IMR-90 (cell line): ENCODE results near the gene MRE11. TPM values are rescaled to one million over a fixed set of nuclear protein-coding genes. Genes with fewer than 3 reads are reported as not detected.

ENCODE experiments used
- ATAC-seq: fragments of 200-7000 bp; cut with Tn5 transposase; 2 replicates; pipeline ENCODE4 v1.9.1; 2020; ENCODE audit warnings: low read depth, mild to moderate bottlenecking, moderate library complexity
- BruUV-seq: library from RNA; stranded (reverse); fragments of 400-500 nt; replicated peaks from 2 replicates; lab custom pipeline; 2021; lab: Mats Ljungman, UMichigan
- CTCF ChIA-PET: fragments of 300-600 bp; formaldehyde crosslinking; extraction: SDS; loops from one replicate; lab custom pipeline; 2021; ENCODE audit warnings: antibody characterized with exemption; lab: Yijun Ruan, JAX
- POLR2A ChIA-PET: fragments of 300-600 bp; sonication (Branson Sonifier 250); formaldehyde crosslinking; loops from one replicate; lab custom pipeline; 2022; ENCODE audit warnings: antibody characterized with exemption; ENCODE audit not compliant: unreplicated experiment; lab: Charles Lee
- DNase-seq: peaks from one replicate; pipeline ENCODE4 v3.0.0; 2013
- H2AFZ ChIP-seq: replicated peaks from 2 replicates; pipeline ENCODE3; 2013; ENCODE audit warnings: low read length, mild to moderate bottlenecking; ENCODE audit not compliant: poor library complexity
- H2AK5ac ChIP-seq: 2 replicates; pipeline ENCODE4 v1.6.1; 2013; ENCODE audit warnings: low read depth, low read length, inconsistent platforms
- H2AK9ac ChIP-seq: replicated peaks from 2 replicates; pipeline ENCODE3; 2013; ENCODE audit warnings: mild to moderate bottlenecking, low read depth, low read length, moderate library complexity; ENCODE audit not compliant: poor library complexity
- H2BK120ac ChIP-seq: 2 replicates; pipeline ENCODE4 v1.6.1; 2013; ENCODE audit warnings: low read depth, low read length, inconsistent platforms
- H2BK15ac ChIP-seq: 3 replicates; pipeline ENCODE4 v1.6.1; 2013; ENCODE audit warnings: low read depth, low read length, inconsistent platforms
- H2BK20ac ChIP-seq: 2 replicates; pipeline ENCODE4 v1.6.1; 2013; ENCODE audit warnings: low read depth, mild to moderate bottlenecking, inconsistent platforms, low read length, moderate library complexity
- H2BK5ac ChIP-seq: 2 replicates; pipeline ENCODE4 v1.6.1; 2013; ENCODE audit warnings: mild to moderate bottlenecking, low read depth, low read length, inconsistent platforms; ENCODE audit not compliant: poor library complexity, severe bottlenecking
- H3K14ac ChIP-seq: replicated peaks from 2 replicates; pipeline ENCODE4 v1.6.1; 2013; ENCODE audit warnings: low read depth, low read length, inconsistent platforms
- H3K18ac ChIP-seq: 2 replicates; pipeline ENCODE4 v1.6.1; 2013; ENCODE audit warnings: low read depth, low read length, control low read depth
- H3K23ac ChIP-seq: 2 replicates; pipeline ENCODE4 v1.6.1; 2013; ENCODE audit warnings: low read depth, low read length, inconsistent platforms
- H3K27ac ChIP-seq: 2 replicates; pipeline ENCODE4 v1.5.1; 2013; ENCODE audit warnings: mild to moderate bottlenecking, control low read depth, low read length; ENCODE audit not compliant: insufficient read depth
- H3K27me3 ChIP-seq: 2 replicates; pipeline ENCODE4 v1.6.1; 2013; ENCODE audit warnings: low read length; ENCODE audit not compliant: control insufficient read depth, insufficient read depth
- H3K36me3 ChIP-seq: 2 replicates; pipeline ENCODE4 v1.6.1; 2013; ENCODE audit warnings: low read length, mixed read lengths; ENCODE audit not compliant: control insufficient read depth, insufficient read depth
- H3K4ac ChIP-seq: 2 replicates; pipeline ENCODE4 v1.6.1; 2013; ENCODE audit warnings: low read depth, low read length, inconsistent platforms
- H3K4me1 ChIP-seq: 2 replicates; pipeline ENCODE4 v1.6.1; 2013; ENCODE audit warnings: low read length, mixed read lengths; ENCODE audit not compliant: control insufficient read depth, insufficient read depth
- H3K4me2 ChIP-seq: 2 replicates; pipeline ENCODE4 v1.6.1; 2013; ENCODE audit warnings: low read depth, mild to moderate bottlenecking, control low read depth, low read length, moderate library complexity
- H3K4me3 ChIP-seq: 2 replicates; pipeline ENCODE4 v1.5.1; 2013; ENCODE audit warnings: low read depth, mild to moderate bottlenecking, control low read depth, low read length, moderate library complexity; ENCODE audit not compliant: insufficient read depth
- H3K56ac ChIP-seq: 2 replicates; pipeline ENCODE4 v1.6.1; 2013; ENCODE audit warnings: low read length, inconsistent platforms; ENCODE audit not compliant: insufficient read depth; ENCODE audit errors: extremely low read depth
- H3K79me1 ChIP-seq, 2 experiments: 2 replicates each; pipeline ENCODE4 v1.6.1; 2013; ENCODE audit warnings: low read length in 2 of 2, inconsistent platforms in 1 of 2, low read depth in 1 of 2
- H3K9ac ChIP-seq: 2 replicates; pipeline ENCODE4 v1.6.1; 2013; ENCODE audit warnings: low read depth, low read length, control low read depth
- H3K9me1 ChIP-seq: 2 replicates; pipeline ENCODE4 v1.6.1; 2013; ENCODE audit warnings: low read length, inconsistent platforms; ENCODE audit not compliant: insufficient read depth
- H3K9me3 ChIP-seq: 2 replicates; pipeline ENCODE4 v1.6.1; 2013; ENCODE audit warnings: low read length; ENCODE audit not compliant: control insufficient read depth, insufficient read depth
- H4K20me1 ChIP-seq: 2 replicates; pipeline ENCODE4 v1.6.1; 2013; ENCODE audit warnings: low read length, inconsistent platforms; ENCODE audit not compliant: insufficient read depth
- H4K5ac ChIP-seq: 2 replicates; pipeline ENCODE4 v1.6.1; 2013; ENCODE audit warnings: mild to moderate bottlenecking, low read depth, low read length, control low read depth
- H4K8ac ChIP-seq, 2 experiments: 2 replicates each; pipeline ENCODE4 v1.6.1; 2013; ENCODE audit warnings: low read depth in 2 of 2, low read length in 2 of 2, control low read depth in 1 of 2, inconsistent platforms in 1 of 2
- H4K91ac ChIP-seq: 2 replicates; pipeline ENCODE4 v1.6.1; 2013; ENCODE audit warnings: low read depth, low read length, inconsistent platforms; ENCODE audit not compliant: insufficient read depth
- BHLHE40 ChIP-seq: fragments of 150-350 bp; IDR thresholded peaks from 2 replicates; pipeline ENCODE4 v1.6.1; 2016; ENCODE audit warnings: mild to moderate bottlenecking, low read depth, low read length
- CHD1 ChIP-seq: IDR thresholded peaks from 2 replicates; pipeline ENCODE4 v1.6.1; 2012; ENCODE audit warnings: low read depth, low read length, improper control_type of control experiment
- MAZ ChIP-seq: IDR thresholded peaks from 2 replicates; pipeline ENCODE4 v1.6.1; 2012; ENCODE audit warnings: low read depth, mild to moderate bottlenecking, low read length, improper control_type of control experiment, moderate library complexity, borderline replicate concordance
- MXI1 ChIP-seq: IDR thresholded peaks from 2 replicates; pipeline ENCODE4 v1.6.1; 2012; ENCODE audit warnings: low read depth, mild to moderate bottlenecking, low read length, moderate library complexity, borderline replicate concordance
- WGBS, 2 experiments: methylation state at CpG; one replicate each; pipeline versions ENCODE4 v1.1.5 to v1.1.7; 2013; ENCODE audit warnings: missing lambda C conversion rate in 2 of 2; ENCODE audit not compliant: insufficient read length in 1 of 2; ENCODE audit errors: extremely low coverage in 2 of 2; 5-methylcytosine and 5-hydroxymethylcytosine counted together
- dilution Hi-C: fragments of 300-500 bp; cut with HindIII; formaldehyde crosslinking; loops from one replicate; pipeline ENCODE4 v1.14.3; 2018; ENCODE audit warnings: low sequenced_read_pairs; ENCODE audit not compliant: unreplicated experiment
- in situ Hi-C: fragments of 300-500 bp; cut with MboI; formaldehyde crosslinking; loops from 3 replicates; pipeline ENCODE4 v1.14.3; 2019; ENCODE audit warnings: low sequenced_read_pairs, inconsistent platforms, mixed read lengths
- intact Hi-C: fragments of 100-400 bp; cut with micrococcal nuclease; formaldehyde crosslinking; loops from 2 replicates; pipeline ENCODE4 v1.10.0; 2022
- polyA plus RNA-seq, 3 experiments: library from polyadenylated mRNA; depleted of rRNA; stranded (reverse); fragments of >200 nt; gene quantifications; 2 replicates each; pipeline ENCODE4 v1.2.3, GENCODE V29; 2012; ENCODE audit warnings: low replicate concordance in 1 of 3
- total RNA-seq: library from RNA; depleted of rRNA; stranded (reverse); fragments of >200 nt; gene quantifications from 2 replicates; pipeline ENCODE4 v1.2.3, GENCODE V29; 2012

The MRE11 gene
- total and polyA plus RNA-seq, 2 of the 4 experiments (the other 2 are of a cell fraction), result 9.0 to 15.6 TPM

DNA sequence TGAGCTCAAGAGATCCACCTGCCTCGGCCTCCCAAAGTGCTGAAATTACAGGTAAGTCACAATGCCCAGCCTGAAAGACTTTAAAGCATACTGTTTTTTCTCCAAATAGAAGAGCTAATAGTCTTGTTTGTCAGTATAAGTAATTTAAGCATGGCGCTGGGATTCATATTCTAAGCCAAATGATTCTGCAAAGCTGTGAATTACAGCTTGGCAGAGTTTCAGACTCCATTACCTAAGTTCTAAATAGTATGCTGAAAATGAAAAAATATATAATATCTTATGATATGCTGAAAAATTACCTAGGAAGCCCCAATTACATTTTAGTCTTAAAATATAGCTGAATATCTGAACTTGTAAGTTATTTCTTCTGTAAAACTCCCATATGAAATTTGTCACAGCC lies 39.3 kb downstream of the MRE11 start:
- H4K8ac ChIP-seq, result no peak overlapping the region
- no peak overlapping the region for H2AK9ac ChIP-seq
- no peak overlapping the region for H2BK5ac ChIP-seq
- H3K9me3 ChIP-seq, result no peaks in the 10 kb centered on the region
- dilution Hi-C loops, result no loop called here
- H3K14ac ChIP-seq, result no peak overlapping the region
- no peak overlapping the region for H3K56ac ChIP-seq
- no peaks in the 10 kb centered on the region for H3K4me1 ChIP-seq
- no peak overlapping the region for H3K4me3 ChIP-seq
- no peak overlapping the region for H3K9ac ChIP-seq
- no peak overlapping the region for H2BK120ac ChIP-seq
- no peak overlapping the region for H2BK15ac ChIP-seq
- no peaks in the 10 kb centered on the region for H3K79me1 ChIP-seq
- H4K5ac ChIP-seq, result no peak overlapping the region
- DNase-seq (no peak), ATAC-seq (no peak)
- no peak overlapping the region for H4K91ac ChIP-seq
- ChIA-PET POLR2A (no interaction called here), CTCF (interaction anchor here (0.7 to 0.9 kb wide), 2 partner anchors 37 to 559 kb away, joined by 3 to 5 read pairs; no protein-coding TSS in a partner anchor)
- H3K4me2 ChIP-seq, result no peak overlapping the region
- no peak overlapping the region for H3K23ac ChIP-seq
- no peak overlapping the region for H3K18ac ChIP-seq
- no peak overlapping the region for H3K4ac ChIP-seq
- BruUV-seq, result no TSS peak
- in situ Hi-C loops, result no loop called here
- intact Hi-C loops, result no loop called here
- H3K27ac ChIP-seq, result no peak overlapping the region
- H4K20me1 ChIP-seq, result no peaks in the 10 kb centered on the region
- no peaks in the 10 kb centered on the region; the same call in 1 of the 2 replicates for H3K9me1 ChIP-seq
- H2BK20ac ChIP-seq, result no peak overlapping the region
- H3K27me3 ChIP-seq, result no peaks in the 10 kb centered on the region
- no CpG with 5 or more reads among the region's 2 CpGs for WGBS, 2 experiments
- no peak overlapping the region for H2AK5ac ChIP-seq
- no peak overlapping the region for H2AFZ ChIP-seq
- no peaks in the 10 kb centered on the region for H3K36me3 ChIP-seq
- TF ChIP-seq MAZ (no peak), MXI1 (no peak), CHD1 (no peak), BHLHE40 (no peak)
